ENCODE data around the gene CDC25B. TPM values are rescaled to one million over a fixed set of nuclear protein-coding genes. Genes with fewer than 3 reads are reported as not detected.

CDC25B gene
- total and polyA plus RNA-seq, 2 of the 13 experiments (the other 11 are each of a cell fraction or from before 2014, with no cell fraction given) = 14.5 to 19.4 TPM

DNA sequence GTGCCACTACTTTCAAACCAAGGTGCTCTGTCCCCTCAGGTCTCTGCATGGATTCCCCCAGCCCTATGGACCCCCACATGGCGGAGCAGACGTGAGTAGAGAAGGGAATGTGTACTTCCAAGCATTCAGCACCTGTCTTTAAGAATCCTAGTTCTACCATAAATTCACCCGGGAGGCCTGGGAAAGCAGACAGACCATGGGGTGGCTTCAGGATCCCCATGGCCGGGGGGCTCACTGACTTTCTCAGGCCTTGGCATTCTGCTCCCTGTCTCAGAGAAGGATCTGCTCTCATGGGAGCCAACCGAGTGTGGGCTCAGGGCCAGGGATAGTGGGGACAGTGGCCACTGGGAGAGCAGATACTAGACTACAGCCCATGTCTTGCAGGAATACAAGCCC lies 2.3 kb downstream of the CDC25B start (continued):
- TF ChIP-seq, protein P1, sequence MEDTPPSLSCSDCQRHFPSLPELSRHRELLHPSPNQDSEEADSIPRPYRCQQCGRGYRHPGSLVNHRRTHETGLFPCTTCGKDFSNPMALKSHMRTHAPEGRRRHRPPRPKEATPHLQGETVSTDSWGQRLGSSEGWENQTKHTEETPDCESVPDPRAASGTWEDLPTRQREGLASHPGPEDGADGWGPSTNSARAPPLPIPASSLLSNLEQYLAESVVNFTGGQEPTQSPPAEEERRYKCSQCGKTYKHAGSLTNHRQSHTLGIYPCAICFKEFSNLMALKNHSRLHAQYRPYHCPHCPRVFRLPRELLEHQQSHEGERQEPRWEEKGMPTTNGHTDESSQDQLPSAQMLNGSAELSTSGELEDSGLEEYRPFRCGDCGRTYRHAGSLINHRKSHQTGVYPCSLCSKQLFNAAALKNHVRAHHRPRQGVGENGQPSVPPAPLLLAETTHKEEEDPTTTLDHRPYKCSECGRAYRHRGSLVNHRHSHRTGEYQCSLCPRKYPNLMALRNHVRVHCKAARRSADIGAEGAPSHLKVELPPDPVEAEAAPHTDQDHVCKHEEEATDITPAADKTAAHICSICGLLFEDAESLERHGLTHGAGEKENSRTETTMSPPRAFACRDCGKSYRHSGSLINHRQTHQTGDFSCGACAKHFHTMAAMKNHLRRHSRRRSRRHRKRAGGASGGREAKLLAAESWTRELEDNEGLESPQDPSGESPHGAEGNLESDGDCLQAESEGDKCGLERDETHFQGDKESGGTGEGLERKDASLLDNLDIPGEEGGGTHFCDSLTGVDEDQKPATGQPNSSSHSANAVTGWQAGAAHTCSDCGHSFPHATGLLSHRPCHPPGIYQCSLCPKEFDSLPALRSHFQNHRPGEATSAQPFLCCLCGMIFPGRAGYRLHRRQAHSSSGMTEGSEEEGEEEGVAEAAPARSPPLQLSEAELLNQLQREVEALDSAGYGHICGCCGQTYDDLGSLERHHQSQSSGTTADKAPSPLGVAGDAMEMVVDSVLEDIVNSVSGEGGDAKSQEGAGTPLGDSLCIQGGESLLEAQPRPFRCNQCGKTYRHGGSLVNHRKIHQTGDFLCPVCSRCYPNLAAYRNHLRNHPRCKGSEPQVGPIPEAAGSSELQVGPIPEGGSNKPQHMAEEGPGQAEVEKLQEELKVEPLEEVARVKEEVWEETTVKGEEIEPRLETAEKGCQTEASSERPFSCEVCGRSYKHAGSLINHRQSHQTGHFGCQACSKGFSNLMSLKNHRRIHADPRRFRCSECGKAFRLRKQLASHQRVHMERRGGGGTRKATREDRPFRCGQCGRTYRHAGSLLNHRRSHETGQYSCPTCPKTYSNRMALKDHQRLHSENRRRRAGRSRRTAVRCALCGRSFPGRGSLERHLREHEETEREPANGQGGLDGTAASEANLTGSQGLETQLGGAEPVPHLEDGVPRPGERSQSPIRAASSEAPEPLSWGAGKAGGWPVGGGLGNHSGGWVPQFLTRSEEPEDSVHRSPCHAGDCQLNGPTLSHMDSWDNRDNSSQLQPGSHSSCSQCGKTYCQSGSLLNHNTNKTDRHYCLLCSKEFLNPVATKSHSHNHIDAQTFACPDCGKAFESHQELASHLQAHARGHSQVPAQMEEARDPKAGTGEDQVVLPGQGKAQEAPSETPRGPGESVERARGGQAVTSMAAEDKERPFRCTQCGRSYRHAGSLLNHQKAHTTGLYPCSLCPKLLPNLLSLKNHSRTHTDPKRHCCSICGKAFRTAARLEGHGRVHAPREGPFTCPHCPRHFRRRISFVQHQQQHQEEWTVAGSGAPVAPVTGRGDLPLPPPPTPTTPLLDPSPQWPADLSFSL (CRISPR knock-in tag; IDR thresholded peaks at IDR 0.05) = no peak
- TF ChIP-seq SRSF1 (optimal IDR thresholded peaks at IDR 0.05; ENCODE audit: low read depth, low read length) (no peak), BRCA1 (CRISPR knock-in tag; IDR thresholded peaks at IDR 0.05) (no peak), TBX3 (IDR thresholded peaks at IDR 0.05; ENCODE audit: borderline replicate concordance) (no peak), ZNF180 (CRISPR knock-in tag; IDR thresholded peaks at IDR 0.05; ENCODE audit: borderline replicate concordance, low read depth) (no peak), ZNF709 (CRISPR knock-in tag; IDR thresholded peaks at IDR 0.05) (0 out of 2 replicates have a peak, but pooled peaks have one; percentile 36), AHR (CRISPR knock-in tag; IDR thresholded peaks at IDR 0.05) (0 out of 2 replicates have a peak, but pooled peaks have one; percentile 32), MTA3 (CRISPR knock-in tag; IDR thresholded peaks at IDR 0.05) (no peak), KLF12 (CRISPR knock-in tag; IDR thresholded peaks at IDR 0.05; ENCODE audit: borderline replicate concordance) (no peak), ZFP90 (CRISPR knock-in tag; IDR thresholded peaks at IDR 0.05; ENCODE audit: borderline replicate concordance) (no peak), ADNP (CRISPR knock-in tag; IDR thresholded peaks at IDR 0.05) (no peak)

All from HepG2 (cell line).